GM12878 (cell line): Measurements from ENCODE around the gene NPR2. TPM values are rescaled to one million over a fixed set of nuclear protein-coding genes. Genes with fewer than 3 reads are reported as not detected.

Experiments
- BACH1 ChIP-seq: fragments of 450-650 bp; IDR thresholded peaks from 2 replicates; pipeline ENCODE4 v1.6.1; 2017; ENCODE audit warnings: mild to moderate bottlenecking, borderline replicate concordance
- BMI1 ChIP-seq: fragments of 450-650 bp; IDR thresholded peaks from 2 replicates; pipeline ENCODE4 v1.6.1; 2016; ENCODE audit warnings: mild to moderate bottlenecking, moderate library complexity, borderline replicate concordance
- CEBPB ChIP-seq, 2 experiments: fragments of 150-350 bp in 1 of 2; IDR thresholded peaks; 2 replicates each; pipeline ENCODE4 v1.6.1; 2012 to 2014; ENCODE audit warnings: low read depth in 2 of 2, low read length in 2 of 2, borderline replicate concordance in 1 of 2, inconsistent platforms in 1 of 2
- CHD1 ChIP-seq: IDR thresholded peaks from 2 replicates; pipeline ENCODE4 v1.6.1; 2012; ENCODE audit warnings: low read depth, low read length, improper control_type of control experiment
- CREB1 ChIP-seq: IDR thresholded peaks from 2 replicates; pipeline ENCODE4 v1.6.1; 2012; ENCODE audit warnings: low read depth, mild to moderate bottlenecking, inconsistent platforms
- ESRRA ChIP-seq: IDR thresholded peaks from 2 replicates; pipeline ENCODE4 v1.6.1; 2012; ENCODE audit warnings: mild to moderate bottlenecking, low read length, improper control_type of control experiment
- MEF2B ChIP-seq: fragments of 450-650 bp; IDR thresholded peaks from 2 replicates; pipeline ENCODE4 v1.6.1; 2018; ENCODE audit warnings: mild to moderate bottlenecking, moderate library complexity; ENCODE audit not compliant: partially characterized antibody, poor library complexity, severe bottlenecking
- MYC ChIP-seq: IDR thresholded peaks from 2 replicates; pipeline ENCODE4 v1.6.1; 2011; ENCODE audit warnings: mild to moderate bottlenecking, low read length, moderate library complexity, inconsistent platforms; ENCODE audit not compliant: insufficient read depth, insufficient replicate concordance, insufficient read length, severe bottlenecking
- NFIC ChIP-seq: IDR thresholded peaks from 2 replicates; pipeline ENCODE4 v1.6.1; 2012; ENCODE audit warnings: low read depth, mild to moderate bottlenecking, inconsistent platforms, low read length, moderate library complexity
- PAX8 ChIP-seq: fragments of 450-650 bp; IDR thresholded peaks from 2 replicates; pipeline ENCODE4 v1.6.1; 2017; ENCODE audit warnings: mild to moderate bottlenecking, moderate library complexity
- SRF ChIP-seq, 2 experiments: IDR thresholded peaks; 2 replicates each; pipeline ENCODE4 v1.6.1; 2011; ENCODE audit warnings: low read depth in 2 of 2, low read length in 2 of 2, mild to moderate bottlenecking in 1 of 2, moderate library complexity in 1 of 2
- TCF12 ChIP-seq: IDR thresholded peaks from 2 replicates; pipeline ENCODE4 v1.6.1; 2011; ENCODE audit warnings: low read depth, mild to moderate bottlenecking, low read length
- TCF7 ChIP-seq: IDR thresholded peaks from 2 replicates; pipeline ENCODE4 v1.6.1; 2014; ENCODE audit warnings: antibody characterized with exemption, borderline replicate concordance
- WRNIP1 ChIP-seq: IDR thresholded peaks from 2 replicates; pipeline ENCODE4 v1.6.1; 2011; ENCODE audit warnings: low read depth, low read length, improper control_type of control experiment, borderline replicate concordance
- polyA plus RNA-seq, 11 experiments: library from polyadenylated mRNA; depleted of rRNA in 4 of 11; unstranded in 6 of 11; stranded (reverse) in 5 of 11; fragments of >200 nt; fragmentation: Nextera tagmentation in 4 of 11; fragmentation: Illumina TruSeq in 1 of 11; extraction: Ambion mirVana in 4 of 11; extraction: Trizol in 1 of 11; gene quantifications; 1 replicate in 1 of 11; 2 replicates in 10 of 11; pipeline versions ENCODE4 v1.2.1 to v1.2.3, GENCODE V29; 2011 to 2016; ENCODE audit warnings: inconsistent platforms in 2 of 11, missing spikeins in 2 of 11, low read depth in 1 of 11
- total RNA-seq, 4 experiments: library from RNA; depleted of rRNA in 3 of 4; stranded (reverse); fragments of >200 nt in 3 of 4; fragmentation: Illumina TruSeq in 1 of 4; extraction: Trizol in 1 of 4; gene quantifications; 2 replicates each; pipeline versions ENCODE4 v1.2.1 to v1.2.3, GENCODE V29; 2013 to 2021
- TF ChIP-seq, protein P1 (sequence below): fragments of 450-650 bp; IDR thresholded peaks from 2 replicates; pipeline ENCODE4 v1.6.1; 2018; ENCODE audit warnings: borderline replicate concordance, mild to moderate bottlenecking; ENCODE audit not compliant: partially characterized antibody
- TF ChIP-seq, protein P2 (sequence below): IDR thresholded peaks from 2 replicates; pipeline ENCODE4 v1.6.1; 2012; ENCODE audit warnings: improper control_type of control experiment, low read depth, low read length; ENCODE audit not compliant: insufficient replicate concordance
- TF ChIP-seq, protein P3 (sequence below): fragments of 450-650 bp; IDR thresholded peaks from 2 replicates; pipeline ENCODE4 v1.6.1; 2017; ENCODE audit warnings: mild to moderate bottlenecking, low read depth, inconsistent platforms; ENCODE audit not compliant: poor library complexity, severe bottlenecking
- TF ChIP-seq, protein P4 (sequence below): IDR thresholded peaks from 2 replicates; pipeline ENCODE4 v1.6.1; 2012; ENCODE audit warnings: low read depth, low read length, improper control_type of control experiment

The NPR2 gene
- total and polyA plus RNA-seq, 10 of the 15 experiments (the other 5 are each of a cell fraction or from before 2014, with no cell fraction given): 2.0 to 20.9 (median 6.8) TPM

DNA sequence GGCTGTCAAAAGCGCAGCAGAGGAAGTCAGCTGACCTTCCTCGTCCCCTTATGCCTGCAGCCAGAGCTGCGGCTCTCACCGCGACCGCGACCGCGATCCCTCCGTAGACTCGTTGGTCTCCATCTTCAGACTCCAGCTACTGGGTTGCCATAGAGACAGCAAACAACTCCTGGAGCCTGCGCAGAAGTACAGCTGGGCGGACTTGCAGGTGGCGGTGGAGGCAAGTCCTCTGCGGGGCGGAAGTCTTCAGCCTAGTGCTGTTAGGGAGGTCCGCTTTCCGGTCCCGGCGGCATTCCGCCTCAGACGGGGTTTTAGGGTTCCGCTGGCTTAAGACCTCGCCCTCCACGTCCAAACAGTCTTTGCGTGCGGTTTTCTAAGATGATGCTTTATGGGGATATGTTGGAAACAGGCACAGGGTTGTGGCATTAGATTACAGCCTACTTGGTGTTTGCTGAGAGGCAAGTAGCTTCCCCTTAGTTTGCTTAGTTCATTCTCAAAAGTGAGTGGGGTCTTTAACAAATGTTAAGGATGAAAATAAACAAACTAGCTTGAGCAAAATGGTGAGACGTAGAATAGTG is 20.7 kb downstream of the NPR2 start, which contains the start of gene SPAG8 (continued):
- TF ChIP-seq, protein P1, sequence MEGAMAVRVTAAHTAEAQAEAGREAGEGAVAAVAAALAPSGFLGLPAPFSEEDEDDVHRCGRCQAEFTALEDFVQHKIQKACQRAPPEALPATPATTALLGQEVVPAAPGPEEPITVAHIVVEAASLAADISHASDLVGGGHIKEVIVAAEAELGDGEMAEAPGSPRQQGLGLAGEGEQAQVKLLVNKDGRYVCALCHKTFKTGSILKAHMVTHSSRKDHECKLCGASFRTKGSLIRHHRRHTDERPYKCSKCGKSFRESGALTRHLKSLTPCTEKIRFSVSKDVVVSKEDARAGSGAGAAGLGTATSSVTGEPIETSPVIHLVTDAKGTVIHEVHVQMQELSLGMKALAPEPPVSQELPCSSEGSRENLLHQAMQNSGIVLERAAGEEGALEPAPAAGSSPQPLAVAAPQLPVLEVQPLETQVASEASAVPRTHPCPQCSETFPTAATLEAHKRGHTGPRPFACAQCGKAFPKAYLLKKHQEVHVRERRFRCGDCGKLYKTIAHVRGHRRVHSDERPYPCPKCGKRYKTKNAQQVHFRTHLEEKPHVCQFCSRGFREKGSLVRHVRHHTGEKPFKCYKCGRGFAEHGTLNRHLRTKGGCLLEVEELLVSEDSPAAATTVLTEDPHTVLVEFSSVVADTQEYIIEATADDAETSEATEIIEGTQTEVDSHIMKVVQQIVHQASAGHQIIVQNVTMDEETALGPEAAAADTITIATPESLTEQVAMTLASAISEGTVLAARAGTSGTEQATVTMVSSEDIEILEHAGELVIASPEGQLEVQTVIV: no peak
- TF ChIP-seq TCF12 (0 out of 2 replicates have a peak, but pooled peaks have one; percentile 21), CREB1 (peak; percentile 79), CHD1 (no peak), BMI1 (peak; percentile 95), MYC (no peak), CEBPB (IDR thresholded peaks at IDR 0.05; ENCODE audit: borderline replicate concordance in 1 of 2, low read depth in 2 of 2, low read length in 2 of 2) (no peak), ESRRA (no peak), SRF (IDR thresholded peaks at IDR 0.05; ENCODE audit: low read depth in 2 of 2, low read length in 2 of 2) (peak in 1 of 2 experiments; percentile 90; a peak in 2 of 4 replicates), MEF2B (peak; percentile 36), BACH1 (no peak), WRNIP1 (peak; percentile 90; the same call in 1 of the 2 replicates), TCF7 (0 out of 2 replicates have a peak, but pooled peaks have one; percentile 60), NFIC (no peak), PAX8 (0 out of 2 replicates have a peak, but pooled peaks have one; percentile 53)
- TF ChIP-seq, protein P2, sequence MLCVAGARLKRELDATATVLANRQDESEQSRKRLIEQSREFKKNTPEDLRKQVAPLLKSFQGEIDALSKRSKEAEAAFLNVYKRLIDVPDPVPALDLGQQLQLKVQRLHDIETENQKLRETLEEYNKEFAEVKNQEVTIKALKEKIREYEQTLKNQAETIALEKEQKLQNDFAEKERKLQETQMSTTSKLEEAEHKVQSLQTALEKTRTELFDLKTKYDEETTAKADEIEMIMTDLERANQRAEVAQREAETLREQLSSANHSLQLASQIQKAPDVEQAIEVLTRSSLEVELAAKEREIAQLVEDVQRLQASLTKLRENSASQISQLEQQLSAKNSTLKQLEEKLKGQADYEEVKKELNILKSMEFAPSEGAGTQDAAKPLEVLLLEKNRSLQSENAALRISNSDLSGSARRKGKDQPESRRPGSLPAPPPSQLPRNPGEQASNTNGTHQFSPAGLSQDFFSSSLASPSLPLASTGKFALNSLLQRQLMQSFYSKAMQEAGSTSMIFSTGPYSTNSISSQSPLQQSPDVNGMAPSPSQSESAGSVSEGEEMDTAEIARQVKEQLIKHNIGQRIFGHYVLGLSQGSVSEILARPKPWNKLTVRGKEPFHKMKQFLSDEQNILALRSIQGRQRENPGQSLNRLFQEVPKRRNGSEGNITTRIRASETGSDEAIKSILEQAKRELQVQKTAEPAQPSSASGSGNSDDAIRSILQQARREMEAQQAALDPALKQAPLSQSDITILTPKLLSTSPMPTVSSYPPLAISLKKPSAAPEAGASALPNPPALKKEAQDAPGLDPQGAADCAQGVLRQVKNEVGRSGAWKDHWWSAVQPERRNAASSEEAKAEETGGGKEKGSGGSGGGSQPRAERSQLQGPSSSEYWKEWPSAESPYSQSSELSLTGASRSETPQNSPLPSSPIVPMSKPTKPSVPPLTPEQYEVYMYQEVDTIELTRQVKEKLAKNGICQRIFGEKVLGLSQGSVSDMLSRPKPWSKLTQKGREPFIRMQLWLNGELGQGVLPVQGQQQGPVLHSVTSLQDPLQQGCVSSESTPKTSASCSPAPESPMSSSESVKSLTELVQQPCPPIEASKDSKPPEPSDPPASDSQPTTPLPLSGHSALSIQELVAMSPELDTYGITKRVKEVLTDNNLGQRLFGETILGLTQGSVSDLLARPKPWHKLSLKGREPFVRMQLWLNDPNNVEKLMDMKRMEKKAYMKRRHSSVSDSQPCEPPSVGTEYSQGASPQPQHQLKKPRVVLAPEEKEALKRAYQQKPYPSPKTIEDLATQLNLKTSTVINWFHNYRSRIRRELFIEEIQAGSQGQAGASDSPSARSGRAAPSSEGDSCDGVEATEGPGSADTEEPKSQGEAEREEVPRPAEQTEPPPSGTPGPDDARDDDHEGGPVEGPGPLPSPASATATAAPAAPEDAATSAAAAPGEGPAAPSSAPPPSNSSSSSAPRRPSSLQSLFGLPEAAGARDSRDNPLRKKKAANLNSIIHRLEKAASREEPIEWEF: no peak
- TF ChIP-seq, protein P3, sequence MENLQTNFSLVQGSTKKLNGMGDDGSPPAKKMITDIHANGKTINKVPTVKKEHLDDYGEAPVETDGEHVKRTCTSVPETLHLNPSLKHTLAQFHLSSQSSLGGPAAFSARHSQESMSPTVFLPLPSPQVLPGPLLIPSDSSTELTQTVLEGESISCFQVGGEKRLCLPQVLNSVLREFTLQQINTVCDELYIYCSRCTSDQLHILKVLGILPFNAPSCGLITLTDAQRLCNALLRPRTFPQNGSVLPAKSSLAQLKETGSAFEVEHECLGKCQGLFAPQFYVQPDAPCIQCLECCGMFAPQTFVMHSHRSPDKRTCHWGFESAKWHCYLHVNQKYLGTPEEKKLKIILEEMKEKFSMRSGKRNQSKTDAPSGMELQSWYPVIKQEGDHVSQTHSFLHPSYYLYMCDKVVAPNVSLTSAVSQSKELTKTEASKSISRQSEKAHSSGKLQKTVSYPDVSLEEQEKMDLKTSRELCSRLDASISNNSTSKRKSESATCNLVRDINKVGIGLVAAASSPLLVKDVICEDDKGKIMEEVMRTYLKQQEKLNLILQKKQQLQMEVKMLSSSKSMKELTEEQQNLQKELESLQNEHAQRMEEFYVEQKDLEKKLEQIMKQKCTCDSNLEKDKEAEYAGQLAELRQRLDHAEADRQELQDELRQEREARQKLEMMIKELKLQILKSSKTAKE: peak; percentile 53
- TF ChIP-seq, protein P4, sequence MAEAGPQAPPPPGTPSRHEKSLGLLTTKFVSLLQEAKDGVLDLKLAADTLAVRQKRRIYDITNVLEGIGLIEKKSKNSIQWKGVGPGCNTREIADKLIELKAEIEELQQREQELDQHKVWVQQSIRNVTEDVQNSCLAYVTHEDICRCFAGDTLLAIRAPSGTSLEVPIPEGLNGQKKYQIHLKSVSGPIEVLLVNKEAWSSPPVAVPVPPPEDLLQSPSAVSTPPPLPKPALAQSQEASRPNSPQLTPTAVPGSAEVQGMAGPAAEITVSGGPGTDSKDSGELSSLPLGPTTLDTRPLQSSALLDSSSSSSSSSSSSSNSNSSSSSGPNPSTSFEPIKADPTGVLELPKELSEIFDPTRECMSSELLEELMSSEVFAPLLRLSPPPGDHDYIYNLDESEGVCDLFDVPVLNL: no peak
